Activated CD8-positive, alpha-beta memory T cell treated with anti-CD3 and anti-CD28 coated beads, Interleukin-2, amount 50 U/mL, for 4 hours (primary cell): ENCODE results near the gene RBM19.
"Not testable (repeated sequence)": the region's sequence is repeated elsewhere in the genome, so short reads cannot be mapped to it uniquely, and the experiment has no call there.

ENCODE experiments used
- DNase-seq: peaks from one replicate; pipeline ENCODE4 v3.0.0-alpha.2; 2020

The RBM19 gene

DNA sequence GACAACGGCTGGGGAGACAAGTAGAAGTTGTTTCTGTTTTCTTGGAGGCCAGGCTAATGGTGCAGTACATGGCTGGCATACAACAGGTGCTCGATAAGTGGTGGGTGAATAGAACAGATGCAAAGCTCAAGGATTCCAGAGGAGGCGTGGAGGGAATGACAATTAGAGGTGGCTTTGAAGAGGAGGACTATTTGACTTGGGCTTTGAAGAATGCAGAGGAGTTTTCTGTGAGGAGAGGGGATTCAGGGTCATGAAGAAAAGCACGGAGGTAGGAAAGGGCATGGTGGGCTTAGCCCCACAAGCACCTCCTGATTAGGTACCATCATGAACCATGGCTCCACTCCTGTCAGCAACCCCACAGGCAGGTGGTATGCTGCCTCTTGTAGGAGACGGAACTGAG is 142.3 kb downstream of the RBM19 start:
- DNase-seq = no peak

DNA sequence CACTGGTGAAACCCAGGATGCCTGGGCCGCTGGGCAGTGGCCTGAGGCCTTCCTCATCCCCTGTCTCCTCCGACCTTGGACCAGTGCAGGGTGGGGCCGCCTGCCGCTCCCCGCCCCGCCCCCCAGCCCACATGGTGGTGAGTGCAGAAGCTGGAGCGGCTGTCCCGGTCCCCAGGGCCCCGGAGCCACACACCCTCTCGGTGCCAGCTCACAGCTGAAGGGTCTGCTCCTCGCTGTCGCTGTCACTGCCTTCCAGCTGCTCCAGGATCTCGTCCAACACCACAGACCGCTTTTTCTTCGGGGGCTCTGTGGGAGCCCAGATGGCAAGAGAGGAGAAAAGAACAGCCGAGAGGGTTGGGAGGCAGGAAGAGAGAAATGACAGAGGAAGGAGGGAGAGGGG is 143.1 kb downstream of the RBM19 start:
- no peak for DNase-seq

DNA sequence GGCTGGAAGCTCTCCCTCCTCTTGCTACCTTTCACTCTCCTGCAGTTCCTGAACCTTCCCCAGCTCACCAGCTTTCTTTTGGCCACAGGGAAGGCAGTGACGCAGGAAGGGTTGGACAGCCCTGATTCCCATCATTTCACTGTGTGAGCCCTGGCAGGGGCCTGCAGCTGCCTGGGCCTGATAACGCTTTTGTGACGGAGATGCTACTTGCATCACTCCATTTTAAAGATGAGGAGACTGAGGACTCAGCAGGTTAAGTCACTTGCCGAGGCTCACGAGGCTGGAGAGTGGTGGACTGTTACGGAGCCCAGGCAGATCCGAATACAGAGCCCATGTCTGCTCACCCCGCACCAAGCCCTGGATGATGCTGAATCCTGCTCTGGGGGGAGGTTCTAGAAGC is 145.3 kb downstream of the RBM19 start:
- DNase-seq = no peak

DNA sequence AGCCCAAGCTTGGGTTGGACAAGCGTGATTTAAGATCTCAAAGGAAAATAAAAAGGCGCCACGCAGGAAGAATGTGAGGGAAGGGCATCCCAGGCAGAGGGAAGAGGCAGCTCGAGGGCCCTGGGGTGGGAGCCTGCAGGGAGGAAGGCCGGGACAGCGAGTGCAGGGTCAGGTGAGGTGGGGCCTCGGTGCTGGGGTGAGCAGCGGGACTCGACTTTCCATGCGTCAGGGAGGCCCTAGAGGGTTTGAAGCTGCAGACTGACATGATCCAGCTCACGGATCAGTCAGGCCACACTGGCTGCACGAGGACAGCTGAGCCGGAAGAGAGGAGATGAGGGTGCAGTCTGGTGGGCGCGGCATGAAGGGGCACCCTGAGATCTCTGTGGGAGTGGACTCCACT is 145.8 kb downstream of the RBM19 start:
- no peak for DNase-seq

GRCh38 chr12:113819495-113819894 is 146.6 kb downstream of the RBM19 start:
- no peak for DNase-seq

DNA sequence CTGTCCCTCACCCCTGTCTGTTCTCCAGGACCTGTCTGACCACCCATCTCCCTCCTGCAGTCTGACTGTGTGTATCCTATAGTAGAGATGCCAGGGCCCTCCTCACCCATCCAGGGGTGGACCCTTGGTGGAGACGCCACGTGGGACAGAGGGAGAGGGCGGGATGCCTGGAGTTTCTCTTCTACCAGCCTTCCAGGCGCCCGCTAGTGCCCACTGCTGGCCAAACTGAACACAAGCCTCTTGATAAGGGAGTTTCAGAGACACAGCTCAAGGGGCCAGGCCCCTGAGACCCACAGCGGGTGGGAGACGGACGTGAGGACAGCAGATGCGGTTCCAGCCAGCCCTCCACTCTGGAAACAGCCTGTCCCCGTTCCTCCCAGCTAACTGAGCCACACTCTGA is 147.3 kb downstream of the RBM19 start:
- DNase-seq = no peak

DNA sequence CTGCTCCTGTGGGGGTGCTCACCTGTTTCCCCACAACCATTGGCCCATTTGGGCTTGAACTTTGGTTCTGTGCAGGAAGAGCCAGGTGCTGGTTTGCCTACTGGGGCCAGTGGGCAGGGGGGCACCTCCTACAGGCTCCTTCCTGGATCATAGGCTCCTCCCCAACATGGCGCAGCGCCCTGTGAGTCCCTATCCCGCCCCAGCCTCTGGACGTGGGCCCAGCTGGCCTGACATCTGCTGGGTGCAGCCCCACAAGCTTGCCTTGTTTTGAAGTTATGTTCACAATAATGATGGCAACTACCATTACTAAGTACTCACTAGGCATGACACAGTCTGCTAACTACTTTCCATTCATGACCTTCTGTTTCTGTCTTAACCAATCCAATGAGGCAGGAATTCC is 147.8 kb downstream of the RBM19 start:
- no peak for DNase-seq

- DNase-seq = no peak
These were observed 149.3 kb downstream of the RBM19 start for GRCh38 chr12:113816866-113817265.

GRCh38 chr12:113815031-113815430 is 151.1 kb downstream of the RBM19 start:
- DNase-seq = no peak

DNA sequence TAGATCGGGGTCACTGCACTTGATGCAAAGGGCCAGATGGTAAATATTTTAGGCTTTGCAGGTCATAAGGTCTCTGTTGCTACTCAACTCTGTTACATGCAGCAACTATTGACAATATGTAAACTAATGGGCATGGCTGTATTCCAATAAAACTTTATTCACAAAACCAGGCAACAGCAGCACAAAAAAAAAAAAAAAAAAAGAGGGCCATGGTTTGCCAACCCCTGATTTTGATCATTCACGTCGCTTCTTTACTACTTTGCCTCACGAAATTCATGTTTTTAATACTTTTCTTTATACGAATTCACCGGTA is 152.9 kb downstream of the RBM19 start:
- DNase-seq = no peak

- DNase-seq = no peak
These were observed 153.5 kb downstream of the RBM19 start for GRCh38 chr12:113812411-113813228.

DNA sequence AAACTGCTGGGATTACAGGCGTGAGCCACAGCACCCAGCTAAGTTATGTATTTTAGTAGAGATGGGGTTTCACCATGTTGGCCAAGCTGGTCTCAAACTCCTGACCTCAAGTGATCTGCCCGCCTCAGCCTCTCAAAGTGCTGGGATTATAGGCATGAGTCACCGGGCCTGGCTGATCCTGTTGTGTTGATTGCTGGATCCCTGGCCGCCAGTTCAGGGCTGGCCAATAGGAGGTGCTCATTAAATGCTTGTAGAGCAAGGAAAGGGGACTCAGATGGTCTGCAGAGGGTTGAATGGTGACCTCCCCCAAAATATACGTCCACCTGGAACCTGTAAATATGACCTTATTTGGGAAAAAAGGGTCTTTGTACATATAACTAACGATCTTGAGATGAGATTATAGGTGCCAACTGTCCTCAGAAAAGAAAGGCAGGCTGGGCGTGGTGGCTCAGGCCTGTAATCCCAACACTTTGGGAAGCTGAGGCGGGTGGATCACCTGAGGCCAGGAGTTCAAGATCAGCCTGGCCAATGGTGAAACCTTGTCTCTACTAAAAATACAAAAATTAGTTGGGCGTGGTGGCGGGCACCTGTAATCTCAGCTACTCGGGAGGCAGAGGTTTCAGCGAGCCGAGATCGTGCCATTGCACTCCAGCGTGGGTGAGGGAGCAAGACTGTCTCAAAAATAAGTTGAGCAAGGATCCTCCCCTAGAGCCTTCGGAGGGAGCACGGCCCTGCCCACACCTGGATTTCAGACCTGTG is 156.5 kb downstream of the RBM19 start:
- DNase-seq = not testable (repeated sequence)

GRCh38 chr12:113808095-113808951 is 157.8 kb downstream of the RBM19 start:
- no peak for DNase-seq

DNA sequence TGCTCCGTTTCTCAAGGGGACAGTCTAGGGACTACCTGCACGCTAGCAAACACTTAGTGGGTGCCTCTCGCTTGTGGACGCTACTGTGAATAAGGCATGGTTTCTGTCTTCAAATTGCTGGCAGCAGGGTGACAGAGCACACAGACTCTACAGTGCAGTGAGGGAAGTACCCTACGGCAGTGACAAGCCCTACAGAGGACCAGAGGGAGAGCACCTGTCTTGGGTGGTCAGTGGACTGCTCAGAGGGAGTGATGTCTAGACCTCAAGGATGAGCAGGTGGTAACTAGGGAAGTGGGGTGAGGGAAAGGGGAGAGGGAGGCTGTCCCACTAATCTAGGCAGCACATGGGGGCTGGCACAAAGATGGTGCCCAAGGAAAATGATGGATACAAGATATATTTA is 160.5 kb downstream of the RBM19 start:
- DNase-seq = no peak

- no peak for DNase-seq
These were observed 161.0 kb downstream of the RBM19 start for GRCh38 chr12:113804961-113805600.

- DNase-seq = no peak
These were observed 162.4 kb downstream of the RBM19 start for GRCh38 chr12:113803759-113804140.

DNA sequence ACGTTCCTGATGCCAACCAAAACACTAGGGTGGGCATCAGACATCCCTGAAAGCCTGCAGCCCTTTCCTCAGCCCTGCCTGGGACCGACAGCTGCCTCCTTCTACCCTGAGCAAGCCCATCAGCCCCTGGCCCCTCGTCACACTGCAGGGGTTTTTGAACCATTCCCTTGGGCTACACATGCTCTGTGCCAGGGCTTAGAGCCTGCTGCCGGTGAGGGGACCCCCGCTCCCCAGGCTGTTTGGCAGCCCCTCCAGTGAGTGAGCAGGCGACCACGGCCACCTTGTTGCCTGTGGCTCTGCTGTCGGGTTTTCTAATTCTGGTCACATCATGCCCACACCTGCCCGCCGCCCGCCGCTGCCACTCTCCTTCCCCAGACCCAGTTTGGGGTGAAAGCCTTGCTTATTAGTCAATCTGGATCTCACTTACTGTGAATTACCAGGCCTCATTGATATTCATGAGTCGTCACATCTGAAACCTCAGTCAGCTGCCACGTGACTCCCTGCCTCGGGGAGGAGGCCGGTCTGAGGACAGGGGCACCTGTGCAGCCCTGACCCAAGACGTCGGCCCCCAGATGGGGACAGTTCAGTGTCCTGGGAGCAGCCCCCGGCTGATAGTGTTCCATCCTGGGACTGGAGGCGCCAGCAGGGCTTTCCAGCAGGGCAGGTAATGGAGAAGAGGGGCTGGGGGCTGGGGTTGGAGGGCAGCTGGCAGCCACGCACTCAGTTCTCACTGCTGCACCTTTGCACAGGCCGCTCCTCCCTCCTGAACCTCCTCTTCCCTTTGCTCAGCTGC is 163.0 kb downstream of the RBM19 start:
- no peak for DNase-seq

GRCh38 chr12:113802000-113802749 is 163.9 kb downstream of the RBM19 start:
- no peak for DNase-seq

- no peak for DNase-seq
These were observed 165.9 kb downstream of the RBM19 start for GRCh38 chr12:113800201-113800600.

DNA sequence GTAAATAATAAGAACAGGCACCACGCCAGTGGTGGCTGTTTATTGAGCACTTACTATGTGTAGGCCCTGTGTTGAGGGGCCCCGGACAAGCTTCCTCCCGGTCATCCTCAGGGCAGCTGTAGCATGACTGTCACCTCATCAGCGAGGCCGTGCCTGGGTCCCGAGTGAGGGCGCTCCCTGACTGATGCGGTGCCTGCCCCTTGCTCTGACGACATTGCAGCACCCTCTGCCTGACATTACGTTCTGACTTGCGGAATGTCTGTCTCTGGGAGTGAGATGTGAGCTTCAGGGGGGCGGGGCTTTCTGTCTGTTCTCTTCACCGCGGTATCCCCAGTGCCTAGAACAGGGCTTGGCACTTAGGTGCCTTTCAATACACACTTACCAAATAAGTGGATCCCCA is 167.6 kb downstream of the RBM19 start:
- no peak for DNase-seq

DNA sequence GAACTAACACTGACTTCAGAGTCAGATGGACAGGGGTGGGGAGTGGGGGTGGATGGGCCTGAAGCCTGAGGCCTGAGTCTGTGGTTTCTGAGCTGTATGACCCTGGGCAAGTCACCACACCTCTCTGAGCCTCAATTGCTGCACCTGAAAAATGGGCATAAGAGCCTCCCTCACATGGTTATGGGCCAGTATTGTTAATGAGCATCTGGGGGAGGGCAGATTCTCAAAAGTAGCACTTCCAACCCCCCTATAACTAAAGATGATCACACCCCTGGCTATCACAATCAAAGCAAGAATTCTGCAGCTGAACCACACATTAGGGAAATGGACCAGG is 168.6 kb downstream of the RBM19 start:
- DNase-seq = no peak
